Lung microvascular endothelial cell (primary cell): Measurements from ENCODE around the gene DRD1. TPM values are rescaled to one million over a fixed set of nuclear protein-coding genes. Genes with fewer than 3 reads are reported as not detected.
"Not testable (repeated sequence)": the region's sequence is repeated elsewhere in the genome, so short reads cannot be mapped to it uniquely, and the experiment has no call there.

Source experiments
- DNase-seq, 2 donors: peaks; one replicate each; pipeline versions ENCODE4 v3.0.0 to v3.0.0-alpha.2; 2010; ENCODE audit warnings: low read depth in 2 of 2
- total RNA-seq: library from RNA; depleted of rRNA; stranded (reverse); fragments of >200 nt; gene quantifications from 2 replicates; pipeline ENCODE4 v1.2.1, GENCODE V29; 2014

The DRD1 gene
- total RNA-seq, 1 donor from 2014 or later = not detected

- DNase-seq = no peak
Measured at GRCh38 chr5:175427762-175428161, 16.2 kb downstream of the DRD1 start.

GRCh38 chr5:175424594-175424993 lies 19.4 kb downstream of the DRD1 start:
- DNase-seq = not testable (repeated sequence)

DNA sequence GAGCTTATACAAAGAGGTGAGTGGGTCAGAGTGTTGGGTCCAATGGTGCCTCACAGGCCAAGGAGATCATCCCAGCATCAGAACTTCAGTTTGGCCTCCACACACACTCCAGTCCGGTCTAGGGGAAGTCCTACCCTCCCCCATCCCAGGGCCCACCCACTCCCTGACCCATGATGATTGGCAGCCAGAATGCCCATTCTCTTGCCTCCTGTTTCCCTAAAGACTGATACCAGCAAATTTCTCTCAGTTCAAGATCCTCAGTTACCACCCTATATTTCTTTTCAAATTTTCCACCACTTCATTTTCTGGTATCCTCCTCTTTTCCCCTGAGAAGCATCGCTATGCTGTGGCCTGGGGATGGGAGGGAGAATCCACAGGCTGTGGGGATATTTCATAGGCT lies 21.9 kb downstream of the DRD1 start:
- no peak for DNase-seq

- no peak for DNase-seq
Measured at GRCh38 chr5:175420383-175420782, 23.6 kb downstream of the DRD1 start.

DNA sequence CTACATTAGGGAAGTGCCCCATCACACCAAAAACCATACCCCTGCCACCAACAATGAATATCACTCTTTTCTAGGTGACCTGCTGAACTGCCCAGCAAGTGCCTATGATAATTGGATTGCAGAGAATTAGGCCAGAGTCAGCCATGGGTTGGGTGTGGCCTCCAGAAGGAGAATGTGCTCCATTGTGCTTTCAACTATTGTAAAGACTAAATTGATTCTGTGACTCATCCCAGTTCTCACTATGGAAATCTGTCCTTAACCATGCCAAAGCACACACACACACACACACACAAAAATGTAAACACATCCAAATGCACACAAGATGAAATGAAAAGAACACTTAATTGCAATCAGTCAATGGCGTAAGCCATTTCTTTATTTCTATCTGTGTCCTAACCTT lies 25.7 kb downstream of the DRD1 start:
- DNase-seq = no peak

GRCh38 chr5:175417384-175417783 lies 26.6 kb downstream of the DRD1 start:
- DNase-seq = no peak

GRCh38 chr5:175415303-175415702 lies 28.7 kb downstream of the DRD1 start:
- DNase-seq = no peak

- DNase-seq = no peak
Measured at GRCh38 chr5:175410926-175411325, 33.1 kb downstream of the DRD1 start.

DNA sequence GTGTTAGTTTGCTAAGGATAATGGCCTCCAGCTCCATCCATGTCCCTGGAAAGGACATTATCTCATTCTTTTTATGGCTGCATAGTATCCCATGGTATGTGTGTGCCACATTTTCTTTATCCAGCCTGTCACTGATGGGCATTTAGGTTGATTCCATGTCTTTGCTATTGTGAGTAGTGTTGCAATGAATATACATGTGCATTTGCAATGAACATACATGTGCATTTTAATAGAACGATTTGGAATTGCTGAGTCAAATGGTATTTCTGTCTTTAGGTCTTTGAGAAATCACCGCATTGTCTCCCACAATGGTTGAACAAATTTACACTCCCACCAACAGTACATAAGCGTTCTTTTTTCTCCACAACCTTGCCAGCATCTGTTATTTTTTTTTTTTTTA lies 37.7 kb downstream of the DRD1 start:
- no peak for DNase-seq

GRCh38 chr5:175397590-175398297 lies 46.2 kb downstream of the DRD1 start:
- DNase-seq = not testable (repeated sequence)

DNA sequence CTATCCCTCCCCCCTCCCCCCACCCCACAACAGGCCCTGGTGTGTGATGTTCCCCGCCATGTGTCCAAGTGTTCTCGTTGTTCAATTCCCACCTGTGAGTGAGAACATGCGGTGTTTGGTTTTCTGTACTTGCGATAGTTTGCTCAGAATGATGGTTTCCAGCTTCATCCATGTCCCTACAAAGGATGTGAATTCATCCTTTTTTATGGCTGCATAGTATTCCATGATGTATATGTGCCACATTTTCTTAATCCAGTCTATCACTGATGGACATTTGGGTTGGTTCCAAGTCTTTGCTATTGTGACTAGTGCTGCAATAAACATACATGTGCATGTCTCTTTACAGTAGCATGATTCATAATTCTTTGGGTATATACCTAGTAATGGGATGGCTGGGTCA lies 48.6 kb downstream of the DRD1 start:
- DNase-seq = not testable (repeated sequence)

DNA sequence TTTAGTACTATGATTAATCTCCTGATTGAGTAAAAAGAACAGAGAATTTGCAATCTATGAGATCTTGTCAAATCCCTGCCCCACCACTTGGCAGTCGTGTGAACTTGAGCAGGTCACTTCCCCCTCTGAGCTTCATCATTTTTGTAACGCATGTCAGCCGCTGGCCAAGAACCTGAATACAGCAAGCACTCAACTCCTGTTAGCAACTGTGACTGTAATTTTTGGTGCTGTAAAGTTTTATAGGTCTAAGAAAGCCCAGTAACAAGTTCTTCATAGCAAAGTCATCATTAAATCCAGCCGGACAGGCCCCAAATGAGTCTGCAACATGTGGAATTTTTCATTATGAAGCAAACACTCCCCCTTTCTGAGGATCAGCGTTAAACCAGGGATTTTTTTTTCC lies 49.4 kb downstream of the DRD1 start:
- no peak for DNase-seq

- DNase-seq = no peak
Measured at GRCh38 chr5:175393897-175394296, 50.1 kb downstream of the DRD1 start.

- no peak for DNase-seq
Measured at GRCh38 chr5:175392236-175392635, 51.7 kb downstream of the DRD1 start.

DNA sequence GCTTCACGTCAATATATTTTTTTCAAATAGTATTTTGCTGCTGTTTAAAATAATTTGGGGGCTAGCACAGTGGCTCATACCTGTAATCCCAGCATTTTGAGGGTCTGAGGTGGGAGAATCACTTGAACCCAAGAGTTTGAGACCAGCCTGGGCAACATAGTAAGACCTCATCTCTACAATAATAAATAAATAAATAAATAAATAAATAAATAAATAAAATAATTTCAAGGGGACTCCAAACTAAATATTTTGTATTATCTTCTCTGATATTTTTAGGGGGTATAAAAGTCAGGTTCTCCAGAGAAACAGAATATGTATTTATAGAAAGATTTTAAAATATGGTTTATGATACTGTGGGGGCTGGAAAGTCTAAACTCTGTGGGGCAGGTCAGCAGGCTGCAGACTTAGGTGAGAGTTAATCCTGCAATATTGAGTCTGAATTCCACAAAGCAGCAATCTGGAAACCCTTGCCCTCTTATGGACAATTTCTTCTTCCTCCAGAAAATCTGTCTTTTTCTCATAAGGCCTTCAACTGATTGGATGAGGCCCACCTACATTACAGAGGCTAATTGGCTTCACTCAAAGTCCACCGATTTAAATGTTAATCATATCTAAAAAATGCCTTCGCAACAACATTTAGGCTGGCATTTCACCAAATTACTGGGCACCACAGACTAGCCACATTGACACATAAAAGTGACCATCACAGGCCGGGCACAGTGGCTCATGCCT lies 53.5 kb downstream of the DRD1 start:
- no peak for DNase-seq

Other genes with a start within 250 kb of the DRD1 start
- 36.3 and 41.2 TPM in 2 replicates for gene SFXN1, start 34.4 kb upstream of the DRD1 start, total RNA-seq
- not detected in 2 replicates for gene HRH2, start 213.9 kb upstream of the DRD1 start, total RNA-seq